ENCODE results near the gene KCND3.

Gene KCND3

DNA sequence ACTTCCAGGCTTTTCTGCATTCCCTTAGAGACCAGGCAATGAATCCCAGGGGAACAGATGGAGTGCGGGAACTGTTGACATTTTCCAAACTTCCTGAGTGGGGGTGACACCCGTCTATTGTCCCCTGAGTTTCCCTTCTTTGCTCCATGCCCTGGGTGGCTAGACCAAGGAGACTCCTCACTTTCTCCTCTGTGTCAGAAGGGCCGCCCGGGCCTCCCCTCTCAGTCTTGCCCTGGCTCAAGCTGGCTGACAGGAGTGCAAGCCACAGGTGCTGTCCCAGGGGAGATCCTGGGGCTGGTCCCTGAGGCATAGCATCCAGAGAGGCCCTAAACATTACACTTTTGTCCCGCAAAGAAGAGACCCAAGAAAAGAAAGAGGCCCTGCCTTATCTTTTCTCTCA lies 170.9 kb downstream of the KCND3 start:
- in situ Hi-C loops (cut with MboI; ENCODE audit: low sequenced_read_pairs) = no loop called here

DNA sequence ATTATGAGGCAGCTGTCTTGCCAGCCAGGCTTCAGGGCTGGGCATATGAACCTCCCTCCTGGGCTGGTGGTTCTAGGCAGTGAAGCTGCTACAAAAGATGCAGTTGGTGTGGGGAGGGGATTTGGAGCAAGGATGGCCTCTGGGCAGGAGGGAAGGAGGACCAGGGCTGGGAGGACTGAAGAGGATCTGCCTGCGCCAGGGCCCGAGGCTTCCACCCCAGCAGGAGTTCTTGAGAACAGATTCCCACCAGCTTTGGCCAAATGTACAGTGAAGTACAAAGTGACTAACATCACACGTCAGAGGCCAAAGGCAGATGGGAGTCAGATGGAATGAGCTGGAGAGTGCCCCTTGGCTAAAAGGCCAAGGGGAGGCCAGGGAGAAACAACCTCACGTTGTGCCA lies 171.4 kb downstream of the KCND3 start:
- in situ Hi-C loops (cut with MboI; ENCODE audit: low sequenced_read_pairs) = no loop called here

- in situ Hi-C loops (cut with MboI; ENCODE audit: low sequenced_read_pairs) = no loop called here
Measured at GRCh38 chr1:111814642-111815041, 174.8 kb downstream of the KCND3 start.

- in situ Hi-C loops (cut with MboI; ENCODE audit: low sequenced_read_pairs) = no loop called here
Measured at GRCh38 chr1:111814305-111814628, 175.2 kb downstream of the KCND3 start.

GRCh38 chr1:111813440-111814304 lies 175.8 kb downstream of the KCND3 start:
- in situ Hi-C loops (cut with MboI; ENCODE audit: low sequenced_read_pairs) = no loop called here

- in situ Hi-C loops (cut with MboI; ENCODE audit: low sequenced_read_pairs) = no loop called here
Measured at GRCh38 chr1:111812306-111812705, 177.2 kb downstream of the KCND3 start.

DNA sequence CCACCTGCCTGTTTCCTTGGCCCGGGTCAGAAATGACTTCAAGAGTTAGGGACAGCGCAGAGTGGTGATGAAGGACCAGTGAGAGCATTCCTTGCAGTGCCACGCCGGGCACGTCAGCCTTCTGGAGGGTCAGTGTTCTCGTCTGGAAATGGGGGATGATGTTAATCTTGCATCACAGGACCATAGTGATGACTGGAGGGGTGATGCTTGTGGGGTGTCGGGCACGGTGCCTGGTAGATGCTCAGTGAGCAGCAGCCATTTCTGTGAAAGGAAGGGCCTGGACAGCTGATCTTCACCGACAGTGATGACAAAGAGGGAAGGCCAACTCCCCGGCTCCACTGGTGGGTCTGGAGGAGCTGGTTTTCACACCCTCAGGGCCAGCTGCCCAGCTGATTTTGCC lies 177.6 kb downstream of the KCND3 start:
- in situ Hi-C loops (cut with MboI; ENCODE audit: low sequenced_read_pairs) = no loop called here

DNA sequence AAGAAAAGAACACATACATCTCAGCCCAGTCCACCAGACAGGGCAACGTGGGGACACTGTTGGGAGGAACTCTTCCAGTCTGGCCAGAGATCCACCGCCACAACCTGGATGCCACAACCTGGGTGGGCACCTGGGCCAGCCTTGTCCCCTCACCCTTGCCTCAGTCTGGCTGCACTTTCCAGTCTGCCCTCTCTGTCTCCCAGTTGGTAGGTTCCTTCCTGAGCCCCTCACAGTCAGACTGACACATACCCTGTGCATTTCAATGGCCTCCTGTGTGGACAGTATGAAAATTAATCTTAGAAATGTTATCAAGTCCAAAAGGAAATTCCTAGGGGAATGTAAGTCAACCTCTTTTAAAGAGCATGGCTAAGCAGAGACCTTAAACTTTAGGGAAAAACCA lies 184.2 kb downstream of the KCND3 start:
- in situ Hi-C loops (cut with MboI; ENCODE audit: low sequenced_read_pairs) = no loop called here

GRCh38 chr1:111804776-111805175 lies 184.7 kb downstream of the KCND3 start:
- in situ Hi-C loops (cut with MboI; ENCODE audit: low sequenced_read_pairs) = no loop called here

DNA sequence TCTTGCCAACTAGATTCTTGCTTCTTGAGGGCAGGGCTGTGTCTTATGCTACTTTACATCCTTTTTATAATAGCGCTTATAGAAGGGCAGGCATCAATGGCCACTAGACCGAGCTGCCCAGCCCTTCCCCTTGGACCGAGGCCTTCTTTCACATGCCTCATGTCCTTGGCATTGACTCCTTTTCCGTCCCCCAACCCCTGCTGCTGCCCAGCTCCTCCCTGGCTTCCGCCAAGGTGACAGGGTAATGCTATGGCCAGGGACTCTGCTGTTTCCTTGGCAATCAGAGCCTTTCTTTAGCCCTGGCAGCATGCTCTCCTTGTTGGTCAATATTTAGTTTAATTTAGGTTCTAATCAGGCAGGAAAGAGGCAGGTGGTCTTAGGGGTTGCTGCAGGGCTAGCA lies 185.5 kb downstream of the KCND3 start:
- in situ Hi-C loops (cut with MboI; ENCODE audit: low sequenced_read_pairs) = no loop called here

DNA sequence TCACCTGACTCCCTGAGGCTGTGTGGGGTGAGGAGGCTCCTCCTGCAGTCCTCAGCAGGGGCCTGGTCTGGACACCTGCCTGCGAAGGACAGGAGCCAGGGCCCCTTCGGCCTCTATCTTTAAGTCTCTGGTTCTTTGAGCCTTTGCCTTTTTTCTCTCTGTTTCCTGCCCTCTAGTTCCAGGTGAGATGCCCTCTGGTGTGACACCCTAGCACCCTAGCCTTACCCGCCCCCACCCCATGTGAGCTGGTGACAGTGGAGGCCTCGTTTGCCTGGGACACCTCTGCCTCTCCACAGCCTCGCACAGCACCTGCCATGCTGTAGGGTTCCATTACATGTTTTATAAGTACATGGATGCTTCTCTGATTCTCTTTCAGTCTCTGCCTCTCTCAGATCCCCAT lies 186.5 kb downstream of the KCND3 start:
- in situ Hi-C loops (cut with MboI; ENCODE audit: low sequenced_read_pairs) = no loop called here

GRCh38 chr1:111802110-111802509 lies 187.4 kb downstream of the KCND3 start:
- in situ Hi-C loops (cut with MboI; ENCODE audit: low sequenced_read_pairs) = no loop called here

GRCh38 chr1:111801071-111801850 lies 188.2 kb downstream of the KCND3 start:
- in situ Hi-C loops (cut with MboI; ENCODE audit: low sequenced_read_pairs) = no loop called here

GRCh38 chr1:111799722-111800121 lies 189.7 kb downstream of the KCND3 start:
- in situ Hi-C loops (cut with MboI; ENCODE audit: low sequenced_read_pairs) = loop anchor here (25.0 kb wide), 1 partner anchor 787 kb away; no protein-coding TSS in a partner anchor

DNA sequence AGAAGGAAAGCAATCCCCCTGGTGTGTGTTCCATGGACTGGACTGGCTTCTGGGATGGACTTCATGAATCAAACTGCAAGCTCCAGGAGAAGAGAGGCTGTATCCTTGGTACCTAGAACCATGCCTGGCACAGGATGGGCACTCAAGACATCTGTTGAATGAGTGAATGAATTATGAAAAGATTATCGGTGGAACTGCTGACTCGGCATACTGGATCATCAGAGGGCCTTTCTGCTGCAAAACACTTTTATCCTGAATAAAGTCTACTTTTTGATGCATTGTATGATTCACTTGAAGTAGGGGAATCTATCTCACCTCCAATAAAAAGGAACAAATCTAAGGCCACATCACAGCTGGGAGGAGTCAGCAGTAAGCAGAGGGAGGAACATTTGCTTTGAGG lies 190.9 kb downstream of the KCND3 start:
- in situ Hi-C loops (cut with MboI; ENCODE audit: low sequenced_read_pairs) = loop anchor here (25.0 kb wide), 1 partner anchor 786 kb away; no protein-coding TSS in a partner anchor

DNA sequence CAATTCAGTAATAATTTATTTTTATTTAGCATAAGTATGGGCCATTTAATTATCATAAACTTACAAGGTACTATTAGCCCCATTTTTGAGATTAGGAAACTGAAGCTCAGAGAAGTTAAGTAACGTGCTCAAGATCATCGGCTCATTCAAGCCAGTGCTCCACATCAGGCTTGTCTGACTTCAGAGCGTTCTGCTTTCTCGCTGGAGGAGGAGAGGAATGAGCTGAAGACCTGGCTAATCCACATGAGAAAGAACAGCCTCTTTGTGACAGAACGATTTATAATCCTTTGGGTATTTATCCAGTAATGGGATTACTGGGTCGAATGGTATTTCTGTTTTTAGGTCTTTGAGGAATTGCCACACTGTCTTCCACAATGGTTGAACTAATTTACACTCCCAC lies 194.1 kb downstream of the KCND3 start:
- in situ Hi-C loops (cut with MboI; ENCODE audit: low sequenced_read_pairs) = loop anchor here (25.0 kb wide), 1 partner anchor 783 kb away; no protein-coding TSS in a partner anchor

- in situ Hi-C loops (cut with MboI; ENCODE audit: low sequenced_read_pairs) = loop anchor here (25.0 kb wide), 1 partner anchor 782 kb away; no protein-coding TSS in a partner anchor
Measured at GRCh38 chr1:111793923-111794322, 195.5 kb downstream of the KCND3 start.

DNA sequence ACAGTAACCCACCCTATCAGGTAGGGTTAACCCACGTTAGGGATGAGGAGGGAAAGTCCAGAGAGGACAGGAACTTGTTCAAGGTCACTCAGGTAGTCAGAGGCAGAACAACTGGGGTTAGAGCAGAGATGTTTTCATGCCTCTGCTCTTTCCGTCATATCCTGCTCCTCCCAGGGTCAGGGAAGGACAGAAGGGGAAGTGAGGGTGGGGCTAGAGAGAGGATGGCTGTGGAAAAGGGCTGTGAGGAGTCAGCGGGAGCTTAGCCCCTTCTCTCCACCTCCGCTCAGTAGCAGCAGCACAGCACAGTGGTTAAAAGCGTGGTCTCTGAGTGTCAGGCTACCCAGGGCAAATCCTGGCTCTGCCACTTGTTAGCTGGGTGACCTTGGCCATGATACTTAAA lies 197.2 kb downstream of the KCND3 start:
- in situ Hi-C loops (cut with MboI; ENCODE audit: low sequenced_read_pairs) = loop anchor here (25.0 kb wide), 1 partner anchor 780 kb away; no protein-coding TSS in a partner anchor

DNA sequence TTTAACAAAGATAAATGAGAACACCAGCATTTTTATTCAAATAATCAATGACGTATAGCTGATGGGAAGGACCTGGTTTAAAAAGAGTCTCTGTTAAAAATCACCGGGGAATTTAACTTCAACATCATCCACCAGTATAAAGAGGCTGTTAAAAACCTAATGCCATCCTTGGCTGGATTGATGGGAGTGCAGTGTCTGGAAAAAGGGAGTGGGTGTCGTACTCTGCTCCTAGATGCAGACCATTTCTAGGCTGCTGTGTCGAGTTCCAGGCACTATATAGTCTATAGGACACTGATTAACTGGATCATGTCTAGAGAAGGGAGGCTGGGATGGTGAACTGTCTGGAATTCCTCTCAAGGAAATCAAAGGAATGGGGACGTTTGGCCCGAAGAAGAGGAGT lies 197.7 kb downstream of the KCND3 start:
- in situ Hi-C loops (cut with MboI; ENCODE audit: low sequenced_read_pairs) = loop anchor here (25.0 kb wide), 1 partner anchor 779 kb away; no protein-coding TSS in a partner anchor

GRCh38 chr1:111789666-111790316 lies 199.7 kb downstream of the KCND3 start:
- in situ Hi-C loops (cut with MboI; ENCODE audit: low sequenced_read_pairs) = loop anchor here (25.0 kb wide), 1 partner anchor 777 kb away; no protein-coding TSS in a partner anchor

DNA sequence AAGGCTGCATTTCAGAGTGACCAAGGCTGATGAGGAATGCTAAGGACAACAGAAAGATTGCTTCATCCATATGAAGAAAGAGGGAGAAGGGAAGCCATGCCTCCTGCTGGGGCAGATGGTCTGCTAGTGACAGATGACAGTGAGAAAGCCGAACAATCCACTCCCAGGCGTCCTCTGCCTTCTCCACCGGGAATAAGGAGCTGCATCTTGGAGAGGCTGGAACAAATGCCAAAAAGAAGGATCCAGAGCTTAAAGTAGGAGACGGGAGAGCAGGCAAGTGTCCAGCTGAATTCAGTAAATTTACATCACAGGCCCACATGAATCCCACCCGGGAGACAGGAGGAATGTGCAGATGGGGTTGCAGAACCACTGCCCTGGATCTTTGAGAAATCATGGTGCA lies 200.3 kb downstream of the KCND3 start:
- in situ Hi-C loops (cut with MboI; ENCODE audit: low sequenced_read_pairs) = loop anchor here (25.0 kb wide), 1 partner anchor 777 kb away; no protein-coding TSS in a partner anchor

Measured in HL-60/S4 (cell line).